MM.1S (cell line): ENCODE data around the gene CEP85.

Source experiments
- CTCF ChIP-seq: fragments of 300-600 bp; sonication (generic); IDR thresholded peaks from 2 replicates; pipeline ENCODE4 v1.5.1; 2016; ENCODE audit warnings: antibody characterized with exemption, low read length, mixed read lengths
- EZH2 ChIP-seq: fragments of 300-600 bp; sonication (generic); optimal IDR thresholded peaks from 2 replicates; pipeline ENCODE3; 2017; ENCODE audit warnings: low read depth, mild to moderate bottlenecking, antibody characterized with exemption, low read length, mixed read lengths
- EZH2phosphoT487 ChIP-seq: fragments of 300-600 bp; sonication (generic); IDR thresholded peaks from 2 replicates; pipeline ENCODE4 v1.6.1; 2018; ENCODE audit warnings: antibody characterized with exemption, low read length

DNA sequence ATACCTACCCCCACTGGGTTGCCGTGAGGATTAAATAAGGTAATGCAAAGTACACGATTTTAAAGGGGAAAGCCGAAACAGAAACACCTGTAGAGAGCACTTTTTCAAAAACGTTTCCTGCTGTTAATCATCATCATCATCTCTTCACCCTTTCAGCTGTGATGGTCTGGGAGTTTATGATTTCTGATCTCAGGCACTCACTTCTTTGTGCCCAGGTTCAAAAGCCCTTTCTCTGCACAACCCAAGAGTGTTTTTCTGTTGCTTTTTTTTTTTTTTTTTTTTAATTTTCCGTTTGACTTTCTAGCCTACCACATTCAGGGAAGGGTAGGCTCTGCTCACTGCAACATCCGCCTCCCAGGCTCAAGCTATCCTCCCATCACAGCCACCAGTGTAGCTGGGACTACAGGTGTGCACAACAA is 73.4 kb downstream of the CEP85 start:
- no peak for TF ChIP-seq CTCF
- TF ChIP-seq EZH2: no peak
- no peak for TF ChIP-seq EZH2phosphoT487
